ENCODE results near the gene GTF2H2.
"Not testable (repeated sequence)": the region's sequence is repeated elsewhere in the genome, so short reads cannot be mapped to it uniquely, and the experiment has no call there.

GTF2H2 gene

DNA sequence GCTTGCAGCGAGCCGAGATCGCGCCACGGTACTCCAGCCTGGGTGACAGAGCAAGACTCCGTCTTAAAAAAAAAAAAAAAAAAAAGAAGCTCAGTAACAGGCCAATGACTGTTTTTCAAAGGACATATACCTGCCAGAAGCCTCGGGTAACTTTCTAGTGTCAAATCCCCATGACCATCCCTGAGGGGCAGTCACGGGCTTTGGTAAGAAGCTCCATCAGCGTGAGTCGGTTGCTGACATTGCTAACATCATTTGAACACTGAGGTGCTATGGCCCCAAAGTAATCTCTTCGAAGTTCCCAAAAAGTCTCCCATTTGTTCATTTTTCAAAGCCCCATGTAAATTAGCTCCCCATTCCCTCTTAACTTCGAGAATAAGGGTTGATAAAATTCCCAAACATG is 53.9 kb downstream of the GTF2H2 start:
- no peak for DNase-seq (ENCODE audit: low spot score)

DNA sequence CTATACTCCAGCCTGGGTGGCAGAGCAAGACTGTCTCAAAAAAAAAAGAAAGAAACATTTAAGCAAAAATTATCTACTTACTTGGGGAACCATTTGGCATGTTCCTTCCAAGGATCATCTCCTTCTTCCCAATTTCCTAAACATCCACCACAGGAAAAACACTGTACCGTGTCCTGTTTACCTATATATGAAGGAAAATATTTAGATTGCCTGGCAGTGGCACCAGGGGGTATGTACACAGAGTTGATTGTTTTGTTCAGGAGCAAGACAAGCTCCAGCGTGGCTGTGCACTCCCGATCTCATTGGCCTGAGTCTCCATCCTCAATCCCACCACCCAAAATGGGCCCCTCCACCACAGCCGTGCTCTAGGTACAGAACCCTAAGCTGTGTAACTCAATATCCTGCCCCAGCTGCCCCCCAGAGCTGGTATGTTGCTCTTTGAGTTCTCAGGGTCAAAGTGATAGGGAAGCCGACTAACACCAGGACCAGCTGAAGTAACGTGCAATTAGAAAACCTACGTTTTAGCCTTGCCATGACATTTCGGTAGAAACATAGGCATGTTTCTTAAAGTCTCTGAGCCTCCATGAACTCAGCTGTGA is 56.2 kb downstream of the GTF2H2 start:
- no peak for DNase-seq (ENCODE audit: low spot score)

DNA sequence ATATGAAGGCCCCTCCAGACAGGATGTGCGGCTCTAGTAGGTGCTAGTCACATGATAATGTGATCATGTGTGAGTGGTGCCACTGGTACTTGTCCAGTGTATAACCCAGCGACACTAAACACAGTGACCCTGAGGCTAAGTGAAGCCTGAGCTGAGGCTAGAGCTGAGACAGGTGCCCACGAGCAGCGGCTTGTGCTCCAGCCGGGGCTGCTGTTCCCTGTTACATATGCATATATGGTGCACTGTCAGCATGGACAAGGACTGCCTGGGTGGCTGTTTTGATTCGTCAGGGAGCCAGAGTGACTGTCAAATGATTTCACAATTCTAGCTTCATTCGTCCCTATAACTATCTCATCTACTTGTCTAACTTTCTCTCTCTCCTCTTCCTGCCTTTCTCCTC is 60.5 kb downstream of the GTF2H2 start:
- DNase-seq (ENCODE audit: low spot score) = not testable (repeated sequence)

Data from COLO829 (cell line).